NCI-H128 (cell line): Measurements from ENCODE around the gene SHISA9.
"Not testable (repeated sequence)": the region's sequence is repeated elsewhere in the genome, so short reads cannot be mapped to it uniquely, and the experiment has no call there.

ENCODE experiments used
- DNase-seq: peaks from one replicate; lab custom pipeline; 2025; ENCODE audit not compliant: unreplicated experiment; lab: John Stamatoyannopoulos, UW

The SHISA9 gene

DNA sequence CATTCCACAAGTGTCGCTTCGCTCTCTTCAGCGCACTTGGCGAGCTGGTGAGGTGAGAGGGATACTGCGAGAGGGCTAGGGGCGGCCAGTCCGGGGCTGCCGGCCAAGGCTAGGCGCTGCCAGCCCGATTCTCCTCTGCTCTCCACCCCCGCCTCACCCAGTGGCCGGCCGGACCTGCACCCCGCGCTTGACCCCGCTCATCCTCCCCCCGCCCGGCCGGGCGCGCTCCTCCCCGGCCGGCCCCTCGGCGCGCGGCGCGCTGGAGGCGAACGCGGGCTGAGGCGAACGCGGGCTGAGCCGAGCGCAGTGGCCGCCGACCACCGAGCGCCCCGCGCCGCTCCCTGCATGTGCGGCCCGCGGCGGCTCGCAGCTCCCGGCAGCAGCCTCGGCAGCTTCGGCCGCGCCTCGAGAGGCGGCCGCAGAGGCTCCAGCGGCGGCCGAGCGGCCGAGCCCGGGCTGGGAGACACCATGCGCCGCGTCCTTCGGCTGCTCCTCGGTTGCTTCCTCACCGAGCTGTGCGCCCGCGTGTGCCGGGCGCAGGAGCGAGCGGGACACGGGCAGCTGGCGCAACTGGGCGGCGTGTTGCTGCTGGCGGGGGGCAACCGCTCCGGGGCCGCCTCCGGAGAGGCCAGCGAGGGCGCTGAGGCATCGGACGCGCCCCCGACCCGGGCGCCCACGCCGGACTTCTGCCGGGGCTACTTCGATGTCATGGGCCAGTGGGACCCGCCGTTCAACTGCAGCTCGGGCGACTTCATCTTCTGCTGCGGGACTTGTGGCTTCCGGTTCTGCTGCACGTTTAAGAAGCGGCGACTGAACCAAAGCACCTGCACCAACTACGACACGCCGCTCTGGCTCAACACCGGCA lies at the start of gene SHISA9:
SHISA9 (plus strand) TSS at position 2 of the 865 bp plus-strand sequence.
- no peak for DNase-seq

DNA sequence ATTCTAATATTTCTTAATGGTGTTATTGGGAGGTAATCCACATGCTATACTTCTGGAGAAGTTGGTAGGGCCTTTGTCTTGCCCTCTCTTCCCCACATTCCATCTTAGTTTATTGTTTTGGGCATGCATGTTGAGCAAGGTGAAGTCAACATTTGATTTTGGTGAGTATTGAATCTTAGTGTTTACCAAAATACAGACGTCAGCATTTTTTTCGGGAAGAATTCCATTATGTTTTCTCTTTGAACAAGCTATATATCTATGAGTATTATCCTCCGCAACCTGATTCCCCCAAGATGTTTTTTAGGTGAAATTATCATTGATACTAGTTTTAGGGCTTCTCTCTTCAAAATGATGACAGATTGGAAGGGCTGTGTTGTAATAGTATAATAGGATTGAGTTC lies 47.4 kb upstream of the SHISA9 start:
- DNase-seq, result no peak

DNA sequence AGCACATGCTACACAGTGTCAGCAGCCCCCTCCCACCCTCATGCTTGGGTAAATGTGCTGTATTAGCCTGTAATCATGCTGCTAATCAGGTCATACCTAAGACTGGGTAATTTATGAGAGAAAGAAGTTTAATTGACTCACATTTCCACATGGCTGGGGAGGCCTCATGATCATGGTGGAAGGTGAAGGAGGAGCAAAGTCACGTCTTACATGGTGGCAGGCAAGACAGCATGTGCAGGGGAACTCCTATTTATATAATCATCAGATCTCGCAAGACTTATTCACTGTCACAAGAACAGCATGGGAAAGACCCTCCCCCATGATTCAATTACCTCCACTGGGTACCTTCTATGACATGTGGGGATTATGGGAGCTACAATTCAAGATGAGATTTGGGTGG lies 44.0 kb upstream of the SHISA9 start:
- DNase-seq, result not testable (repeated sequence)

DNA sequence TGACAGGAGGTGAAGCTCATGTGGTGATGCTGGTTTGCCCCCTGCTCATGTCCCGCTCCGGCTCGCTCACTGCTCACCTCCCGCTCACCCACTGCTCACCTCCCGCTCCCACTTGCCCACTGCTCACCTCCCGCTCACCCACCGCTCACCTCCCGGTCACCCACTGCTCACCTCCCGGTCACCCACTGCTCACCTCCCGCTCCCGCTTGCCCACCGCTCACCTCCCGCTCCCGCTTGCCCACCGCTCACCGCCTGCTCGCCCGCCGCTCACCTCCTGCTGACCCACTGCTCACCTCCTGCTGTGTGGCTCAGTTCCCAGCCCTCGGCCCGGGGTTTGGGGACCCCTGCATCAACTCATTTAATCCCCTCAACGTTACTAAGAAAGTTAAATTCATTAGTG lies 39.1 kb upstream of the SHISA9 start:
- no peak for DNase-seq

DNA sequence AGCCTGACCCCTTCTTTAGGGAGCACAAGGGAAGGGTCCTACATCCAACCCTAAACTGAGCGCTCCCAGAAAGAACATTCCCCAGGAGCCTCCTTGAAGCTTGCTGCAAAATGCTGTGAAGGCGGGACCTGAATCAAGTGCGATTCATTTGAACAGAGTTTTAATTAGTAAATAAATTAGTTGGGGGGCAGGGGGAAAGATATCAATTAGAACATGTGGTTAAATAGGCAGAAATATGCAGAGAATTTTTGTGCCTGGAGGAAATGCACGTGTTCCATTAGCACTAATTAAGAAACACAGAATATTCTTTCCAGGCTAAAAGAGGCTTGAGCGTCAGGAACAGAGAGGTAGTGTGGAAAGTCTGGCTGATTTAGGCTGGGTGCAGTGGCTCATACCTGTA lies 38.5 kb upstream of the SHISA9 start:
- DNase-seq, result no peak

DNA sequence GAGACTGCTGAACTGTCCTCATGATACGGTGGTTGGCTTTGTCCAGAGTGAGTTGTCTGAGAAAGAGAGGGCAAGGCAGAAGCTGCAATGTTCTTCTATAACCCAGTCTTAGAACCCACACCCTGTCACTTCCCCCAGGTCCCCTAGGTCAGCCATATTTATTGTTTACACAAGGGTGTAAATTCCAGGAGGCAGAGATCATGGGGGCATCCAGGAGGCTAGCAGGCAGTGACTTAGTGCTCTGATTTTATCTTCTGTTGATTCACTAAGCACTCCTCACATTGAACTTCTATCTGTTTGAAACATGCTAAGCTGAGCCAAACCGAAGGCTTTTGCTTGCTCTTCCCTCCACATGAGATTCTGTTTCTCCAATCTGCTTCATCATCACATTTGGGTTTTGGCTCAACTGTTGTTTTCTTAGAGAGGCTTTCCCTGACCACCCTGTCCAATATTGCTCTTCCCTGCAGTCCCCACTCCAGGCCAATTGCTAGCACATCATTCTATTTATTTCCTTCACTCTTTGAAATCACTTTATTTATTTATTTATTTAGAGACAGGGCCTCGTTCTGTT lies 34.3 kb upstream of the SHISA9 start:
- no peak for DNase-seq

DNA sequence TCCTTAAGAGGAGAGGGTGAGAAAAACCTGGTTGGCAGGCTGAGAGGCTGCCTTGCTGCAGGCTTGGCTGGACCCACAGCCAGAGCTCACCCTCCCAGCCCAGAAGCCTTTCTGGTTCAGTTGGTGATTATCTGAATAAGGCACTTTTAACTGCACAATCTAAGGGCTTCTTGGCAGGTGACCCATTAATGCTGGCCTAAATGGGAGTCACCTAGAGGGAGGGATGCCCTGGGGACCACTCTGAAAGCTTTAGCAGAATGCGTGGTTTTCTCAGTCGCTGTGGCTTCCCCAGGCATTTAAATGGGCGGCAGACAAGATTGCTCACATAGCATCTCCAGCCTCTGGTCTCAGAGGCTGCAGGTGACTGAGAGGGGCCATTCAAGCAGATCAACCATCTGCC lies 33.2 kb upstream of the SHISA9 start:
- DNase-seq, result no peak

DNA sequence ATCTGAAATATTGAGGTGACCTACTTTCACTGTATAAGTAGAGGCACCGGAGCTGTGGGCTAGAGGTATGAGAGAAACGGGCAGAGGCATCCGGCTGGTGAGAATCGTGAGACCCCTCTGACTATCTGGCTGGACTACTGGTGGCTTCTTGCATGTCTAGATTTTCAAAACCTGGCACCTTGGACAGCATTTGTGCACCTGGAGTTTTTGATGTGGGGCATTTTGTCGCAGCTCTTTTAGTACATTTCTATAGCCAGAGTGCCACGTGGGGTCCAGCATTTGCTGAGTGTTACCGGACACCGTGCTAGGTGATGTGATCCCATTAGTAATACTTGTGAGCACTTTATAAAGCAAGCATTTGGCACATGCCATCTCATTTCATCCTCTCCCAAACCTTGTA lies 32.6 kb upstream of the SHISA9 start:
- DNase-seq, result no peak

DNA sequence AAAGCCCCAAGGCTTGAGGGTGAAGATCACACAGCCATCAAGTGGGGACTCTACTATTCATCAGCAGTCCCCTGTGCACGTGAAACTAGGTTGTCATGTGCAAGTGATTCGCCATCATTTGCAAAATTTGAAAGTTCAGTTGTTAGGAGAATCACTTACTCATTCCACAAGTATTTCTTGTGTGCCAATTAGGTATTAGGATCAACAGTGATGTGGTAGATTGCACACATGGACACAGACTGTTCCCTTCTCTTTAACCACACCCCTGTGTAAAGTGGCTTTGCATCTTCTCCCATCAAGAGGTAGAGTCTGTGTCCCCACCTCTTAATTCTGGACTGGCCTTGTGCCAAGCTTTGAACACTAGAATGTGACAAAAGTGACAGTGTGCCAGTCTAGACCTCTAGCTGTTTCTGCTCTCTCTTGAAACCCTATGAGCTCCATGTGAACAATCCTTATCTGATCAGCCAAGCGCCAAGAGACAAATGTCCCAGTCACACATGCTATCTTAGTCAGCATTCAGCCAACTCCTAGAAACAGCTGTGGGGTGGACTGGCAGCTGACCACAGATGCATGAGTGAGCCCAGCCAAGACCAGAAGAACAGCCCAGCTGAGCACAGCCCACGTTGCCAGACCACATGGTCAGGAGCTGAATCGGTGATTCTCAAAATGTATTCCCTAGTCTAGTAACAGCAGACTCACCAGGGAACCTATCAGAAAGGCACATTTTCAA lies 31.5 kb upstream of the SHISA9 start:
- DNase-seq, result no peak

DNA sequence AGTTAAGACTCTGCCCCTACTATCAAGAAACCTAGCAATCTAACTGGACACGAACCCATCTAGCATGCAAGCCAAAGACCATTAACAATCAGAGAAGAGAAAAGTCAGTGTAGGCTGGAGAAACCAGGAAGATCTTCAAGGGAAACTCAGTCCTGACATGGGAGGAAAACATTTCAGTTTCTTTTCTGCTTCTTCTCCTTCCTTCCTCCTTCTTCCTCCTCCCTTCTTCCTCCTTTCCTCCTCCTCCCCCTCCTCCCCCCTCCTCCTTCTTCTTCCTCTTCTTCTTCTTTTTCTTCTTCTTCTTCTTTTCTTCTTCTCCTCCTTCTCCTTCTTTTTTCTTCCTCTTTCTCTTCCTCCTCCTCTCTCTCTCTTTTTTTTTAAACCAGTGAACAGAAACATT lies 29.6 kb upstream of the SHISA9 start:
- no peak for DNase-seq

DNA sequence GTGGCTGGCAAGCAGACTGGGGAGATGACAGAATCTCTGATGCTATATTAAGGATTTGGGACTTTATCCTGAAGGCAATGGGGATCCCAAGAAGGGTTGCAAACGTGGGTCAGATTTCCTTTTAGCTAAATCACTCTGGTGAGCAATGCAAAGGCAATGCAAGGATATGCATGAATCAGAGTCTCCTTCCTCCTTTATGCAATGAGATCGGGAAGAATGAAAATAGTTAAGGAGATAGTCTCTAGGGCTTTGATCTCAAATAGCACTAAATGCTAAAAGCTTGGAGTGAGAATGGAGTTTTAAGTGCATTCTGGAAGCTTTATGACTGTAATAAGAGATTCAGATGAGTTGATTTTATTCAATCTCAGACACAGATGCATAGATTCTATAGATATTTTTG lies 27.2 kb upstream of the SHISA9 start:
- DNase-seq, result no peak

DNA sequence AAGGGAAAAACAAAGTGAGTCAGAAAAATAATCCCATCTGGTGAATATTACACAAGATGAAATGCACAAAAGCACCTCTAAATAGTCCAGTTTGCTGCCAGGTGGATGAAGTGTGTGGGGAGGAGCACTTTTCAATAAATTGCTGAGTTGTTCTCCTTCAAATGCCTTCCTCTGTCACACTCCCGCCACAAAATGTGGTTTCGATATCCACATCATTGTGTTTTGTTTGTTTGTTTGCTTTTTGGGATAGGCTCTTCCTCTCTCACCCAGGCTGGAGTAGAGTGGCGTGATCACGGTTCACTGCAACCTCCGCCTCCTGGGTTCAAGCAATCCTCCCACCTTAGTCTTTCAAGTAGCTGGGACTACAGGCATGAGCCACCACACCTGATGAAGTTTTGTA lies 24.6 kb upstream of the SHISA9 start:
- no peak for DNase-seq

DNA sequence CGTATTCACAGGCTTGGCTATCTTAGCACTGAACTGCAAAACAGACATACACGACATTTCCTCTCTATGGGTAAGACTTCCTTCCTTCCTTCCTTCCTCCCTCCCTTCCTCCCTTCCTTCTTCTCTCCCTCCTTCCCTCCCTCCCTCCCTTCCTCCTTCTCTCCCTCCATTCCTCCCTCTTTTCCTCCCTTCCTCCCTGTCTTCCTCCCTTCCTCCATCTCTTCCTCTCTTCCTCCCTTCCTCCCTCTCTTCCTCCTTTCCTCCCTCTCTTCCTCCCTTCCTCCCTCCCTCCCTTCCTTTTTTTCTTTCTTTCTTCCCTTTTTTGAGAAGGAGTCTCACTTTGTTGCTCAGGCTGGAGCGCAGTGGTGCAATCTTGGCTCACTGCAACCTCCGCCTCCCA lies 22.4 kb upstream of the SHISA9 start:
- DNase-seq, result no peak

DNA sequence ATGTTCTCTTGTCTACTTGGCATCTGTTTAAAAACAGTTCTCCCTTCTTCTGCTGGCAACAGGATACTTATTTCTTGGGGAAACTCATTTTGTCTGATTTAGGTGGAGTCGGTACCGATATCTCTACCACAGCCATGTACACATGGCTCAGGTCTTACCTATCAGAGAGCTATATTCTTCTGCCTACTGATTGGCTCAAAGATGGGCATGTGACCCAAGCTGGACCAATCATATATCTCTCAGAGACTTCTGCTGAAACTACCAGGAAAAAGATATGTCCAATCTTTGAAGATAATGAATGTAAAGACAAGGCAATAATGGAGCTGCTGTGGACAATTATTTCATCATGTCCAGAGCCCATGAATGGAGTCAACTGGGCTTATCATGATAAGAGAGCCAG lies 21.6 kb upstream of the SHISA9 start:
- no peak for DNase-seq

DNA sequence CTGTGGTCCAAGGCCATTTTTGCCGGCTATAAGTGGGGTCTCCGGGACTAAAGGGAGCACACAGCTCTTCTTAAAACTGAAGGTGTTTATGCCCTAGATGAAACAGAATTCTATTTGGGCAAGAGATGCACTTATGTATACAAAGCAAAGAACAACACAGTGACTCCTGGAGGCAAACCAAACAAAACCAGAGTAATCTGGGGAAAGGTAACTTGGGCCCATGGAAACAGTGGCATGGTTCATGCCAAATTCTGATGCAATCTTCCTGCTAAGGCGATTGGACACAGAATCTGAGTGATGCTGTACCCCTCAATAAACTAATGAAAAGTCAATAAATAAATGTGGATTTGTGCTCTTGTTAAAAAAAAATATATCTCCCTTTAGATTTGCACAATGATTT lies 20.2 kb upstream of the SHISA9 start:
- no peak for DNase-seq

DNA sequence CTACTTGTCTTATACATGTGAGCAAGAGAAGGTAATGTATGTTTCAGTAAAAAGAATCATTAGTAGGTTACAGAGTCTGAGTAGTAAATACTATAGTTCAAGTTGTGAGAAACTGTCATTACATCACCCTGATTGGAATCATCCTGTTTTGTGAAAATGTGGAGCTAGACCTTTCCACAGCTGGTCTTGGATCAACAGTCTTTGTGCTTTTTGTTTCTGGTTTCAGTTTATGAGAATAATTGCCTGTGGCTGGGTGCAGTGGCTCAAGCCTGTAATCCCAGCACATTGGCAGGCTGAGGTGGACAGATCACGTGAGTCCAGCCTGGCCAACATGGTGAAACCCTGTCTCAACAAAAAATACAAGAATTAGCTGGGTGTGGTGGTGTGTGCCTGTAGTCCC lies 19.7 kb upstream of the SHISA9 start:
- DNase-seq, result no peak

DNA sequence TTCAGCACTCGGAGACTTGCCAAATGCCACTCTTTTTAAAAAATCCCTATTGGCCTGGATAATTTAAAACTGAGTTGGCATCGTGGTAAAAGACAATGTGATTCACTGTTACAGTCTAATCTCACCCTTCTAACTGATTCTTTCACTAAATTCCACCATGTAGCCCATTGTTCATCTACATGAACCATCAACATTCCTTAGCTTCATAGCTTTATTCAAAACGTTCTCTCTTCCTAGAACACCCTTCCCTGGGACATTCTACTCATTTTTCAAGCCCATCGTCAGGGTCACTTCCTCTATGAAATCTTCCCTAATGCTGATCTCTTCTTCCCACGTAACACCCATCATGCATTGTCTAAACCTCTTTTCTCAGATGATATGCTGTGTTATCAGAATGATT lies 15.7 kb upstream of the SHISA9 start:
- DNase-seq, result no peak

DNA sequence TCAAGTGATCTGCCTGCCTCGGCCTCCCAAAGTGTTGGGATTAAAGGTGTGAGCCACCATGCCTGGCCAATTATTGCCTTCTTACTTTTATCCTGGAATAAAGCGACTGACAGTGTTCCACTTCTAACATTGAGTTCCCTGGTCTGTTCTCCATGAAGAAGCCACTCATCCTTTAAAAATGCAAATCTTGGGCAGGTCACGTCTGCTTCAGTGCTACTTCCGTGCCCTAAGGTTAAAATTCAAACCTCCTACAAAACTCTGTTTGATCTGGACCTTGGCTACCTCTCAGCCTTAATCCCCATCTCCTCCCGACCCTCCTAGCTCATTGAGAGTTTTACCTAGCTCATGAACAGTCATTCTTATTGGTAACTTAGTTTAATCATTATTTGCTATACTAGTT lies 9.6 kb upstream of the SHISA9 start:
- no peak for DNase-seq

DNA sequence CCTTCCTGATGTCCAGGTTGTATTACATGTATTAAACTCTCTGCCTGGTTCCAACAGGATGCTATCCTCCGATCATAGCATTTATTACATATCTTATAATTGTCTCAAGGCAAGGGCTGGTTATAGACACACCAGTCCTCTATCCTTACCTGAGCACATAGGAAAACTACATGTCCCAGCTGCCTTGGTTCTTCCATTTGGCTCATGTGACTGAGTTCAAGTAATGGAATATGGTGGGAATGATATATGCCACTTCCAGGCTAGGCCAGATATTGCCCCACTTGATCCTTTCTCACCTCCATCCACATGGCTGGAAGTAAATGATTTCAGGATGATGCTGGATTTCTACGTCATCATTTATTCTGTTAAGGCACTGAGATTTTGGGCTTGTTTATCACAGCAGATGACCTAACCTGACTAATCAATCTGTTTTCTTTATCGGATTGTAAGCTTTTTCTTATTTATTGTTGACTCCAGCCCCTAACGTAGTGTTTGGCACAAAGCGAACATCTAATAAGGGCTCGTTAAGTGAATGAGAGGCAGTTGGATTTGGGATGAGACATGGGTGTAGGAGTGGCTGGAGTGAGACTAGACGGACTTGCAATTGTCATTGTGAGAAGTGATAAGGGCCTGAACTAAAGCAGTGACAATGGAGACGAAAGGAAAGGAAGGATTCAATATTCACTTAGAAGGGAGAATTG lies 8.2 kb upstream of the SHISA9 start:
- DNase-seq, result no peak

DNA sequence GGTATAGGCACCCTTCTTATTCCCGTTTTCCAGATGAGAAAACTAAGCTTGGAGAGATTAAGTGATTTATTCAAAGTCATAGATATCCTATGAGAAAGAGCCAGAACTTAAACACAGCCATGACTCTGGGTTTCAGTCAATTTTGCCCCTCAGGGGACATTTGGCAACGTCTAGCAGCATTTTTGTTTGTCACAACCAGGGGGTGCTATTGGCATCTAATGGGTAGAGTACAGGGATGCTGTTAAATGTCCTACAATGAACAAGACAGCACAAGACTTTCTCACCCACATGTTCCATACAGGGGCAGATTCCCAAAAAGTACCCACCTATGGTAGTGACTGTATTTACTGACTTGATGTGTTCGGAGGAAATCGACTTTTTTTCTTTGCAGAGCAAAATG lies 4.8 kb upstream of the SHISA9 start:
- no peak for DNase-seq

DNA sequence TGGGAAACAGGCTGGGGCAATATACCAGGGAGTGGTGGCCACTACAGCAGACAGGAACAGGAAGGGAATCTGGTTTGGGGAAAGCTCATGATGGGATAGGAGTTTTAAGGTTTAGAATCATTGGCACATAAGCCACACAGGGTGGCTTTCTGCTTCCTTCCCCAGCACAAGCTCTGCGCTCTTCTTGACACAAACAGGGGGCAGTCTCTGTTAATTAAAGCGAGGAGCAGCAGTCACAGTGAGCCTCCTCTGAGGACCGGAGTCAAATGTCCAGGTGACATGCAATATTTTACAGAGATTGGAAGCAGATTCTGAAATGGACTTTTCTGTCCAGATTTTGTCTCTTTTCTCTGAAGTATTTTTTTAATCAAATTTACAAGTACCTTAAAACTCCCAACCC lies 2.8 kb upstream of the SHISA9 start:
- DNase-seq, result no peak
